Measurements from ENCODE around the gene CBR4. TPM values are rescaled to one million over a fixed set of nuclear protein-coding genes. Genes with fewer than 3 reads are reported as not detected.

Gene CBR4
- total RNA-seq = 19.0 and 21.4 TPM in 2 replicates

DNA sequence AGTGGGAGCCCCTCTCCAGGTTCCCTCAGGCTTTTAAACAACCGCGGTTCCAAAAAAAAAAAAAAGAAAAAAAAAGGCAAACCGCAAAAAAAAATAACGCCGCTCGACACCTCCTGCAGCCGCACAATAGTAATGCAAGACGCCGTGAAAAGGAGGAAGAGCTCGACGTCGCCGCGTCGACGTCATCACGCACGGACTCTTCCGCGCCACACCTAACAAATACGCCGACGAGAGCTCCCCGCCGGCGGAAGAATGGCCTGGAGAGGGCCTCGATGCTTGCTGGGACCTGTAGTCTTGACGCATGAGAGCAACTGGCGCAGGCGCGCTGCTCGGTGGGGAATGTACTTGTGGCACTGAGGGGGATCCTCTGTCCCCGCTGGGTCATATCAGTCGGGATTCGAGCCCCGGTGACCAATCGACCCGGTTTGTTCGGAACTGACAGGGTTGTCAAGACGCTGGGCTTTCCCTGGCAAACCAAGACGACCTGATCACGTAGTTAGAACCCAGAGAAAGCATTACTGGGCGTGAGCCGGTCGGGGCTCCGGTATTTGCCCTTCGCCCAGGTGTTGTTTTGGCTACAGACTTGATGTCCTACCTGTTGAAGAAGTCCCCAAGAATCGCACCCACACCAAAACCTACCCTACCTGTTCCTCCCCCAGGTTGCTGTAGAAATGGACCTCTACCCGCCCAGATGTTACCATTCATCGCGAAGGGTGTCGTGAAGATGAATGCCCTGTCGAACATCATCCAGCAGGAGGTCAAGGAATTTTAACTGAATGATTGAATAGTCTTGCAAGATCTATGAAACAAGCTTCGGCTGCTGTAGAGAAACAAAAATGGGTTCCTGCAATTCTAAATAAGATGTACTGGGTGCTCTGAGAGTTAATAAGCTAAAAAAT is at the start of gene CBR4:
CBR4 (minus strand) TSS at position 131 of the 899 bp plus-strand sequence. CDS start 166 bp downstream, outside the sequence.

